Left hindlimb (tissue), 1 donor: Measurements from ENCODE around the gene RNF166.

ENCODE experiments used
- DNase-seq: peaks from one replicate; pipeline ENCODE4 v3.0.0-alpha.2; 2018

RNF166 gene

DNA sequence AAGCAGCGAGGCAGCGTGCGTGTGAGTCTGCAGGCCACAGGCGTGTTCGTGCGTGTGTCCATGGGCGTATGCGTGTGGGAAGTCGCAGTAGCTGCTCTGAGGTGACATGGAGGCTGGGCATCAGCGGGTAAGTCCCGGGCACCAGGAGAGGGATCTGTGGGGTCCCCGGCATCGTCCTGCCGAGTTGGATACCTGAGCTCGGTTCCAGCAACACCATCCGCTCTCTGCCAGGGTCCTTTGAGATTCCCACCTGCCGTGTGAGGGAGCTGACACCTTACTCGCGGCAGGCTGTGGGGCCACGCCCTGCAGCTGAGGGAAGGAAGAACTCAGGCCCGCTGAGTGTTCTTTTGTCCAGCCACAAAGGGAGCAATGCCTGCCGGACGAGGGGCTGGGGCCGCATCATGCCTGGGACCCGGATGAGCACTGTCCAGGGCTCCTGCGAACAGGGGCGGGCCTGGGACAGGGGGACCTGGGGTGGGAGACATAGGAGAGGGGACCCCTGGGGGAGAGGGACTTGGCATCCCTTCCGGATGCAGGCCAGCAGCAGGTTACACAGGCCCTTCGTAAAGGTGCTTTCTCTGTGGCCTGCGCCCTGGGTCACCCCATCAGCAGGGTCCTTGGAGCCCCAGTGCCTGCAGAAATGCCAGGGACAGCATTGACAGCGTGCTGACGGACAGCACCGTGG lies 14.9 kb downstream of the RNF166 start:
- no peak for DNase-seq

DNA sequence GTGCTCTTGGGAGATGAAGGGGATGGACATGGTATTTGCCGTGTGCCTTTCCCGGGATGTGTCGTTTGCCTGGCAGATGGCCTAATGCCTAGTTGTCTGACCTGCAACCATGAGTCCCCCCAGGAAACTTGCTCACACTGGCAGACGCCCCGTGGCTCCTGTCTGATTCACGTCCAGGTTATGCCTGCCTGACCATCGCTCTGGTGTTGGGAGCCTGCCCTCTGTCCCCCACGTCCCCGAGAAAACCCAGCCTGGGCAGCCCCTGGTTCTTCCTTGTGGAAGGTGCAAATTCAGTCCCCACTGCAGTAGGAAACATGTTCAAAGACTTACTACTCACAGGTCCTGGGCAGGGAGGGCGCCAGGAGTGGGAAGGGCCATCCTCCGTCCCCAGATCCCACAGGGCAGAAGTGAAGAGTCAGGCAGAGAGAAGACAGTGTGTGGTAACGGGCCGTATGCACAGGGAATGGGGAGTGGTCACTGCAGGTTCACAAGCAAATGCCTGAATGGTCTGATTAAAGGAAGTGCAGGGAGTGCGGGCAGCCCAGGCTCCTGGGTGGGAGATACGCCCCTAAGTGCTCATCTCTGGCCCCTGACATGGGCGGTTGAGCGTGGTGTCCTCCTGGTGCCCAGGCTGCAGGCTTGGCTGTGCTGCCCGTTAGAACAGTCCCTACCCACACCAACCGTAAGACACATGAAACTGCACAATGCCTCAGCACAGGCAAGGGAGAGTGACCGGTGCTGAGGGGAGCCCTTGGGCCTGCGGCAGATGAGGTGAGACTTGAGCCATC lies 15.7 kb downstream of the RNF166 start:
- no peak for DNase-seq

DNA sequence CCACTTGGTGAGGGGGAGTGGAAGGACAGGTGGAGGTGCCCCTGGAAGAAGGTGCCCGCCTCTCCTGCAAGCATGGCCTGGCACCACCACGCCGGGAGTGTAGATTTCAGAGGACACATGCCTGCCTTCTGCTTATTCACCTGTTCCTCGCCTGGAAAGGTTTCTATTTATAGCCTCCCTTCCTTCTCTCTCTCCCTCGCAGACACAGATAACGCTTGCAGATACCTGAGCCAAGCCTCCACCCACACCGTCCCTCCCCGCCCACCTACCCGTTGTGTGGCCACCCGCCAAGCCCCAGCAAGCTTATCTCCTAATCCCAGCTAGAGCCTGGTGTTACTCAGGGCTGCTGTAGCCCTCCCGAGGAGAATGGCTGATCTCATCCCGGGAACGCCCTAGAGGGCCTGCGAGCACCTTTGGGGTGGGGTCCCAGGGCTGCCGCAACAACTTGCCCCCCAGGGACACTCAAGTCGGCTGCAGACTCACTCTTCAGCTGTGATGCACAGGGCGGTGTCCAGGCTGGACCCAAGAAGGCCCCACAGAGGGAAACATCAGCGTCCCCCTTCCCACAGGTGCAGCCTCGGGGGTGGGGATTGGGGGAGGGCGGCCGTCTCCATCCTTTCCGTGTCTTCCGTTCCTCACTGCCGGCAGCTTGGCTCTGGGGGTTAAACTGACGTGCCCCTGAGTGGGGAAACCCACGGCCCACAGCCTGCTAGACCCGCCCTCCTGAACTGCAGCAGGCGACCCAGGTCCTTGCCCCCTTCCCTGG lies 18.0 kb downstream of the RNF166 start:
- no peak for DNase-seq

- no peak for DNase-seq
Observed at GRCh38 chr16:88687676-88688012, 18.6 kb downstream of the RNF166 start.

- no peak for DNase-seq
Observed at GRCh38 chr16:88687254-88687576, 19.0 kb downstream of the RNF166 start.

- DNase-seq: peak; percentile 68
Observed at GRCh38 chr16:88686439-88687253, 19.6 kb downstream of the RNF166 start, which contains the start of gene SNAI3. Gene SNAI3, minus strand, starts transcription at chr16:88686507. Its CDS starts 101 bp downstream, at chr16:88686406.

DNA sequence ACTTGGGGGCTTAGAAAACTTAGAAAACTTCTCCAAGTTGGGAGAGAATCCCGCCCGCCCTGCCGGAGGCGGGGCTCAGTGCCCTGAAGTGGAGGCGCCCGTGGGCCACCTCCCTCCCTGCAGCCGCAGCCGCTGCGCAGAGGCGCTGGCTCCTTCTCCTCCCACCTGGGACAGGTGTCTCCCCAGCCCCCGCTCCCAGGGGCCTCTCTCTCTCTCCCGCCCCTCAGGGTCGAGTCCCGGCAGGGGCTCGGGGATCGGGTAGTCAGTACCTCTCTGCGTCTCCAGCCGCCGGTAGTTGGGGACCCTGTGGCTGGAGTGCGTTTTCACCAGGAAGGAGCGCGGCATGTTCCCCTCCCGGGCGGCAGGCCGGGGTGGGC lies 20.2 kb downstream of the RNF166 start:
- no peak for DNase-seq

- no peak for DNase-seq
Observed at GRCh38 chr16:88685156-88686061, 20.8 kb downstream of the RNF166 start.

- DNase-seq: no peak
Observed at GRCh38 chr16:88684569-88685155, 21.5 kb downstream of the RNF166 start.

DNA sequence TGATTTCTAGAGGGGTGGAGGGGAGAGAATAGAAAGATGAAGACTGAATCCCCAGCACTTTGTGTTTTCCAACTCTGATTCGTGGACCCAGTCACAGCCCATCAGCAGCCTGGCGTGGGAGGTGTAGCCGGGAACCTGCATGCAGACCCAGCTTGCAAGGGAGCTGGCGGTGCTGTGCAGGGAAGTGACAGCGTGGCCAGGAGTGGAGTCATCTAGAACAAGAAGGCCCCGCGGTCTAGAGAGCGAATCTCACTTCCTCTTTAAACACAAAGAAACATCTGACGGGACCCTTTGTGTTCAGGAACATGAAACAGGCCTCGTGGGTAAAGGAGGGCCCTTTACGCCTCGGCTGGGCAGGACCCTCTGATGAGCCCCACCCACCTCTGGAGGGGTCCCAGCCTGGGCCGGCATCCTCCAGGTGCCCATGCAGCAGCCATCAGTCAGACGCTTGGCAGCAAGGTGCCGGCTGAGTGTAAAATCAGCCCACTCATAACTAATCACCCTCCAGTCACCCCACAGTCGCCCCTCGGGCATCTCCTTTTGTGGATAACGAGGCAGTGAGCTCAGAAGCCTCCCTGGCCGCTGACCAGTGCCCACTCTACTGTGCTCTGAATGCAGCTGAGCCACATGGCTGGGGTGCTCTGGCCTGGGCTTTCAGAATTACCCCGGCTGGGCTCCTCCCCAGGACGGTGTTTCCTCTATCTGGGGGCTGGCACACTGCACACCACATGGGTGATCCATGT lies 24.3 kb downstream of the RNF166 start:
- DNase-seq: no peak

GRCh38 chr16:88681084-88681680 lies 25.0 kb downstream of the RNF166 start:
- no peak for DNase-seq

DNA sequence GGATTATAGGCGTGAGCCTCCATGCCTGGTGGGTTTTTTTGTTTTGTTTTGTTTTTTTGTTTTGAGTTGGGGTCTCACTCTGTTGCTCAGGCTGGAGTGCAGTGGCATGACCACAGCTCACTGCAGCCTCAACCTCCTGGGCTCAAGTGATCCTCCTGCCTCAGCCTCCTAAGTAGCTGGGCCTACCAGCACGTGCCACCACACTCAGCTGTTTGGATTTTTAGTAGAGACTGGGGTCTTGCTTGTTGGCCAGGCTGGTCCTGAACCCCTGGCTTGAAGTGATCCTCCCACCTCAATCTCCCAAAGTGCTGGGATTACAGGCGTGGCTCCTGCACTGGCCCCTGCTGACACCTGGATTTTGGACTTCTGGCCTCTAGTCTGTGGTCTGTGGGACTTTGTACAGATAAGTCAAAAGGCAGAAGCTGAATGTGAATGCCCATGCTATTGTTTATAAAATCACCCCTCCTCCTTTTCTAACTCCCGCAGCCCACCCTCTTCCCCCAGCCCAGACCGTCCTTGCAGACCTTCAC lies 25.6 kb downstream of the RNF166 start:
- no peak for DNase-seq

GRCh38 chr16:88678224-88678979 lies 27.8 kb downstream of the RNF166 start:
- DNase-seq: no peak

GRCh38 chr16:88677721-88678120 lies 28.5 kb downstream of the RNF166 start:
- DNase-seq: no peak

GRCh38 chr16:88676502-88677242 lies 29.5 kb downstream of the RNF166 start:
- DNase-seq: no peak

DNA sequence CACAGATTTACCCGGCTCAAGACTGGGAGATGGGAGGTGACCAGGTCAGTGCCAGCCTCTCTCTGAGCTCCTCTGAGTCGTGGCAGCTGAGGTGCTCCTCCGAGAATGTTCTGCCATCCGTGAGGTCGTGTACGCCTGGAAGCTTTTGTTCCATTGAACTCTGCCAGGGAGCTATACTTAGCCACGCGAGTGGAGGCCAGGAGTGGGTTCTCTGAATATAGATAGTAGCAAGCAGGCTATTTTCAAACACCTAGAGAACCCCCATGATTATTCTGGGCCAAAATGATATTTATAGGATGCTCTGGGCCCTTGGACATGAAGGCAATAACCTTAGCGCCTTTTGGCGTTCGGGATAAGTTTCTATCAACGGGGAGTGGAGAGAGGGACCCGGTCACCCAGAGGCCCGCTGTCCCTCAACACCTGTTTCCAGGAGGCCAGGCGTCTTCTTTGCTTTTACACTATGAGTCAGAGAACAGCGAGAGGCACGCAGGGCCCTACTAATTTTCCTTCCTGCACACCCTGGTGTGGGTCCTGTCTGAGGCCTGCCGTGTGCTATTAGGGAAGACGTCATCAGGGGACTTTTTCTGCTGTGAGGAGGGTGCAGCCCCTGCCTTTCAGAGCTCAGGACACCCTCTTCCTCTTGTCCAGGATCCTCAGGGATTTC lies 32.4 kb downstream of the RNF166 start:
- no peak for DNase-seq

DNA sequence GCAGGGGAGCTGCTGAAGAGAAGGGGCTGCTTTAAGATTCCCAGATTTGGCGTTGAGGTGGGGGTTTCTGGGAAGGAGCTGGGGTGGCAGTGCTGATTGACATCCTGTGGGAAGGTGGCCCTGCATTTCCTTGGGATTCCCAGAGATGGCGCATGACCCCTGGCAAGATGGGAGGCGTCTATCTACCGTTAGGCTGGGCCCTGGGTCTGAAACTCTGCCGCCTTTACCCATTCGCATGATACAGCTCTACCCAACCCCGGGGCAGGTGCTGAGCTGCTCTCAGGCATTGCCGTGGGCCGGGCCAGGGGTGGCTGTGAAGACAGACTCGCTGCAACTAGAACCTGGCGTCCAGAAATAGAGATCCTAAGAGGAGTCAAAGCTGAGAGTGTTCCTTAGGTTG lies 33.4 kb downstream of the RNF166 start:
- no peak for DNase-seq

GRCh38 chr16:88671806-88672205 lies 34.4 kb downstream of the RNF166 start:
- no peak for DNase-seq
